GM21825 (cell line): ENCODE data around the gene KAZN.

Experiments used
- ATAC-seq: cut with Tn5 transposase; IDR thresholded peaks from one replicate; pipeline ENCODE4 v1.9.1; 2021; ENCODE audit warnings: mild to moderate bottlenecking, moderate library complexity; ENCODE audit not compliant: unreplicated experiment

The KAZN gene

GRCh38 chr1:15158506-15159165, 560.2 kb downstream of the KAZN start:
- ATAC-seq = no peak

GRCh38 chr1:15159166-15159555, 560.7 kb downstream of the KAZN start:
- no peak for ATAC-seq

DNA sequence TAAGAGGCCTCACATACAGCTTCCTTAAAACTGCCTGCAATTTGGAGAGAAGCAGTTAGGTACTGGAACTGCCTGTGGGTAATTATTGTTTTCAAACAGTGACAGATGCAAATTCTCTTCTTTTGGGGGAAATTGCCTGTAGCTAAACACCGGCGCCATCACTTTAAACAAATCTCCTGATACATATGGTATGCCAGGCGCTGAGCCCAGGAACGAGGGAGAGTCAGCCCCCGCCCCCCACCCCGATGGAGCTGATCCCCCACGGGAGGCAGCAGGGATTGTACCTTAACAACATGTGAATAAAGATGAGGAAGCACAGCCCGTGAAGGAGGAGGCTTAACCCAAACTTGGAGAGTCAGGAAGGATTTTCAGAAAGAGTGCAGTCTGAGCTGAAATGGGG, 562.1 kb downstream of the KAZN start:
- no peak for ATAC-seq

DNA sequence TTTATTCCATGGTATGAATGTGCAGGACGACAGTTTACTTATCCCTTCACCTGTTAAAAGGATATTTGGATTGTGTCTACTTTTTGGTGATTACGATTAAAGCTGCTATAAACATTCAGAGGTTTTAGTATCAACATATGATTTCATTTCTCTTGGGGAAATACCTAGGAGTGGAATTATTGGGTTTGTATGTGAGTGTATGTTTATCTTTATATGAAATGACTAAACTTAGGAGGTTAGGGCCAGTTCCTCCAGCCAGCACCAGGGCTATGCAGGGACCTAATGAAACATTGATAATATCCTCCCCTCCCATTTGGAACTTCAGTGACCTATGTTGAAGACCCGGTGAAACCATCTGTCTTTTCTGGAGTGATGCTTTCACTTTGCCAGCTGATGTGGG, 568.9 kb downstream of the KAZN start:
- no peak for ATAC-seq
